Measurements from ENCODE around the gene HRH2.

DNA sequence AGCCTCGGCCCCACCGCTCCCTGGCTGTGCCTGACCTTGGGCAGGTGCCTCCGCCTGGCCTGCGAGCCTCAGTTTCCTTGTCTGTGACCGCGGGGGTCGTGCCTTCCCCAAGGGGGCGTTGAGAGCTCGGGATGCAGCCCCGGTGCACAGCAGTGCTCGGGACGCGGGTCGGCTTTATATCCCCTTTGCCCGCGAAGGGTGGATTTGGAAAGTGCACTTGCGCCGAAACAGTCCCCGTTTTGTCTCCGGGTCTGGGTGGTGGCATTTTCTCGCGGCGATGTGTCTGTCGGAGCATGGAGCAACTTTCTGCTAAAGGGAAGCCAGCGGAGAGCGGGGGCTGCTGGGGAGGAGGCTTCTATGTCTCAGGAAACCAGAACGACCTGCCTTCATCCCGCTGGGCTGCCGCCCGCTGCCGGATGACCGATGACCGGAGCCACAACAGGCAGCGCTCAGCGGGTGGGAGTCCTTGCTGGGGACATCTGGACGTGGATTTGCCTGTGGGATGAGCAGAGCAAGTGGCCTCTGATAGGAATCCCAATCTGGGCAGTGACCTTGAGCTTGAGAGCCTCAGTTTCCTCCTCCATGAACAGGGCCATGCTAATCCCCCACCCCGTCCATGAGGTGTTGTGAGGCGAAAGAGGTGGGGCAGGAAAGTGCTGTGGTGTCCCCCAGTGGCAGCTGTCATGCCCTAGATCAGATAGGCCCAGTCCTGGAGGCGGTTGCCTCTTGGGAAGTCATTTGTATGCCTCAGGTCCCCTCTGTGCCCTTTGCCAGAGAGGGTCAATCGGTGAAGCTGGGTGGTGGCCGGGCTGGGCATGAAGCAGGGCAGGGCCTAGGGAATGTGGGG, 651 bp downstream of the HRH2 start:
- TF ChIP-seq, protein P1, sequence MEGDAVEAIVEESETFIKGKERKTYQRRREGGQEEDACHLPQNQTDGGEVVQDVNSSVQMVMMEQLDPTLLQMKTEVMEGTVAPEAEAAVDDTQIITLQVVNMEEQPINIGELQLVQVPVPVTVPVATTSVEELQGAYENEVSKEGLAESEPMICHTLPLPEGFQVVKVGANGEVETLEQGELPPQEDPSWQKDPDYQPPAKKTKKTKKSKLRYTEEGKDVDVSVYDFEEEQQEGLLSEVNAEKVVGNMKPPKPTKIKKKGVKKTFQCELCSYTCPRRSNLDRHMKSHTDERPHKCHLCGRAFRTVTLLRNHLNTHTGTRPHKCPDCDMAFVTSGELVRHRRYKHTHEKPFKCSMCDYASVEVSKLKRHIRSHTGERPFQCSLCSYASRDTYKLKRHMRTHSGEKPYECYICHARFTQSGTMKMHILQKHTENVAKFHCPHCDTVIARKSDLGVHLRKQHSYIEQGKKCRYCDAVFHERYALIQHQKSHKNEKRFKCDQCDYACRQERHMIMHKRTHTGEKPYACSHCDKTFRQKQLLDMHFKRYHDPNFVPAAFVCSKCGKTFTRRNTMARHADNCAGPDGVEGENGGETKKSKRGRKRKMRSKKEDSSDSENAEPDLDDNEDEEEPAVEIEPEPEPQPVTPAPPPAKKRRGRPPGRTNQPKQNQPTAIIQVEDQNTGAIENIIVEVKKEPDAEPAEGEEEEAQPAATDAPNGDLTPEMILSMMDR (IDR thresholded peaks at IDR 0.05) = no peak
- no peak for TF ChIP-seq POLR2A (IDR thresholded peaks at IDR 0.05)
